GM19395 (cell line): ENCODE measurements around the gene RNU1-4.
"Not testable (repeated sequence)": the region's sequence is repeated elsewhere in the genome, so short reads cannot be mapped to it uniquely, and the experiment has no call there.

Experiments
- ATAC-seq: cut with Tn5 transposase; IDR thresholded peaks from one replicate; pipeline ENCODE4 v1.9.1; 2021; ENCODE audit warnings: mild to moderate bottlenecking, moderate library complexity; ENCODE audit not compliant: unreplicated experiment

RNU1-4 gene

DNA sequence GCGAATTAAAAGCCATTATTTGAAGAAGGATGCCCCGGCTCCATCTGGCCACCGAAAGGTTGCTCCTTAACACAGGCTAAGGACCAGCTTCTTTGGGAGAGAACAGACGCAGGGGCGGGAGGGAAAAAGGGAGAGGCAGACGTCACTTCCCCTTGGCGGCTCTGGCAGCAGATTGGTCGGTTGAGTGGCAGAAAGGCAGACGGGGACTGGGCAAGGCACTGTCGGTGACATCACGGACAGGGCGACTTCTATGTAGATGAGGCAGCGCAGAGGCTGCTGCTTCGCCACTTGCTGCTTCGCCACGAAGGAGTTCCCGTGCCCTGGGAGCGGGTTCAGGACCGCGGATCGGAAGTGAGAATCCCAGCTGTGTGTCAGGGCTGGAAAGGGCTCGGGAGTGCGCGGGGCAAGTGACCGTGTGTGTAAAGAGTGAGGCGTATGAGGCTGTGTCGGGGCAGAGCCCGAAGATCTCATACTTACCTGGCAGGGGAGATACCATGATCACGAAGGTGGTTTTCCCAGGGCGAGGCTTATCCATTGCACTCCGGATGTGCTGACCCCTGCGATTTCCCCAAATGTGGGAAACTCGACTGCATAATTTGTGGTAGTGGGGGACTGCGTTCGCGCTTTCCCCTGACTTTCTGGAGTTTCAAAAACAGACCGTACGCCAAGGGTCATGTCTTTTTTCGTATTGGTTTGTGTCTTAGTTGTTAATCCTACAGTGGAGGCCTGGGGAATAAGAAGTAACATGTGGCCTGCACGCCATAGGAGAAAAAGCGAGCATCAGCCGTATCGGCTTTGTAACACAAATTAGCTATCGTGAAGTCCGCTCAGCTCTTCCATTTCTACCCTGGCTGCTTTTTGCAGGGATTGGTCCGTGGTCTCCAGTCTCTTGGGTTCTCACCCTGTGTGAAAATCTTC, at the start of gene RNU1-4:
TSS of gene RNU1-4 (plus strand) at position 470 of the 918 bp plus-strand sequence.
- ATAC-seq: peak; percentile 92

DNA sequence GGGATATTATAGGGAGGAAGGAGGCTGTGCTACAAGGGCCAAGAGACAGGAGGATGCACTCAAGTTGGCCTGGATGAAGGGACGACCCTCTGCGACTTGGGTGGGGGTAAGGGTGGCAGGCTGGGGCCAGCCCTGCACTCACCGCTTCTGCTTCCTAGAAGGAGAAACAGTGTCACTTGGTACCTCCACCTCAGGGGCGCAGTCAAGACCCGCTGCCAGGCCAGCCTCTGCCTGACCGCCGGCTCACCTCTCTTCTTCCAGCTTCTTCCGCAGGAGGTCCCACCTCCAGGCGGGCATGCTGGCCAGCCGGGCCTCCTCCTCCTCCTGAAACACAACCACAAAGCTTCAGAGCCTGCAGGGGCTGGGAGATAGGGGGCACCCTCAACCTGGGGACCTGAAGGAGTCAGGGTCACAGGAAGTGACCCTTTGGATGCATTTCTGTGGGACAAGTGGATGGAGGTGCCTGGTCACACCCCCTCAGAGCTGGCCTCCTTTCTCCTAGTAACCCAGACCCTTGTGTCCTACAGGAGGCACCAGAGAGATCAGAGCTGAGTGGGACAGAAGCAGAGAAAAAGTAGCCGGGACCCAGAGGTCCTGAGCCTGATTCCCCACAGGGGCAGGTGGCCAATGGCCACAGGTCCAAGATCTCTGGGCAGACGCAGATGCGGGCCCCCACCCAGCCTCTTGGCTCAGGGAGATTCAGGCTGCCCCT, 49.2 kb upstream of the RNU1-4 start:
- ATAC-seq: not testable (repeated sequence)

DNA sequence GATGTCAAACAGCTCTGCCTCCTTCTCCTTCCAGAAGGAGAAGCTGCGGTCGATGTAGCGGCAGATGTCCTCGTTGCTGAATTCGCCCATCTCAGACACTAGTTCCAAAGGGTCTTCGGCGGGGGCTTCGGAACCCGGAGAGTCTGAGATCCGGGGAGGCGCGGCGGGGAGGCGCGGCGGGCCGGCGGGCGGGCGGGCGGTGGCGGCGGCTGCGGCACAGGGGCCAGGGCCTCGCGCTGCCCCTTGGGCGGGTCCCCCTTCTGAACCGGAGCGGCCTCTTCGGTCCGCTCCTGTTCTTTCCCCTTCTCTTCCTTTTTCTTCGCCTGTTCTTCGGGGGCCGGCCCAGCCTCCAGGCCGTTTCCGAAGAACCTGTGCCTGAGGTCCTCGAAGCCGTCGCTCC, 48.0 kb upstream of the RNU1-4 start:
- ATAC-seq: not testable (repeated sequence)

DNA sequence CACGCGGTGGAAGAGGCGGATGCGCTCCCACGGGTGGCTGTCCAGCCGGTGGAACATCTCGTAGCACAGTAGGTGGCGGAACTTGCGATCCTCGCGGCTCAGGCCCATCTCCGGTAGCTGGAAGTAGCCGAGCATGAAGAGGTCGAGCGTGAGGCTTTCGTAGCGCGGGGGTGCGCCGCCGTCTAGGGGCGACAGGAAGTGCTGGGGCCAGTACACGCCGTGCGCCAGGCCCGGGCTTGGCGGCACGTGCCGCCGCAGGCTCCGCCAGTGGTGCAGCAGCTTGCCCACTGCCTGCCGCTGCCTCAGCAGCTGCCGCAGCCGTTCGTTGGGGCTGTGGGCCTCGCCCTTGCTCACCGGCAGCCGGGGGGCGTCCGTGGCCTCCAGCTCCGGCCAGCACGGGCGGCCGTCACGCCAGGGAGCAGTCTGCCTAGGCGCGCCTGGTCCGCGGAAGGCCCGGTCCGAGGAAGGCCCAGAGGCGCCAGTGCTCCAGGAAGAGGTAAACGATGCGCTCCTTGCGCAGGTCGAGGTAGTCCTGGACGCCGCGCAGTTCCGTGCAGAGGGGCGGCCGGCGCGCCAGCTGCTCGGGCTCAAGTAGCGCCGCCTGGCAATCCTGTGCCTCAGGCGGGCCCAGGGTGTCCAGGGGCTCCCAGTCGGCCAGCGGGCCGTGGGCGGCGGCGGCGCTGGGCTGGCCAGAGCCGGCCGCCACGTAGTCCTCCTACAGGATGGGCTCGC, 47.4 kb upstream of the RNU1-4 start:
- not testable (repeated sequence) for ATAC-seq

DNA sequence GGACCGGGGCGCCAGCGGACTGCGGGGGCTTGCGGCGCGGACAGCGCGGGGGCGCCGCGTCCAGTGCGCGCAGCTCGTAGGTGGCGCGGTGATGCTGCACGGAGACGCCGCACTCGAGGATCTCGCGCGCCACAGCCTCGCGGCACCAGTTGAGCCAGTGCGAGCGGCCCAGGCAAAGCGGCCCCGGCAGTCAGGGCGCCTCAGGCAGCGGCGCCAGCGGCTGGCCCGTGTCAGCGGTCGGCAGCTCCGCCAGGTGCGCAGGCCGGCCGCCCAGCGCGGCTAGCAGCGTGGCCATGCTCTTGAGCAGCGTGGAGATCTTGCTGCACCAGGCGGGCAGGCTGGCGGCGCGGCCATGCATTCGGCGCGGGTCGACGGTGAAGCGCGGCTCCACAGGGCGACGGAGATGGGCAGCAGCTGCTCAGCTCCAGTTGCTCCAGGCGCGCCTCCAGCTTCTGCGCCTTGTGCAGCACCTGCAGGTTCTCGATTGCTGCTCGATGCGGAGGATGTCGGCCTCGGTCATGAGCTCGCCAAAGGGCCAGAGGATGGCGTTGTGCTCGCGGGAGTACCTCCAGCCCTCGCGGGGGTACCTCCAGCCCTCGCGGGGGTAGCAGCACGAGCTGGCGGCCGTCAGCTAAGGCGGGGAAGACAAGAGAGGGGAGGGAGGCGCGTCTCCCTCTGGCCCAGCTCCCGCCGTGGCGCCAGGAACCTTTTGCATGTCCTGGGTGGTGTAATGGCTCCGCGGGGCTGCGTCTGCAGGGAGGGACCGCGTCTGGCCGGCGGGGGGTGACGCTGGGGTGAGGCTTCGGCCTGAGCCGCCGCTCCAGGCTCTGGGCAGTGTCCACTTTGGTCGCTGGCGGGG, 46.6 kb upstream of the RNU1-4 start:
- not testable (repeated sequence) for ATAC-seq

DNA sequence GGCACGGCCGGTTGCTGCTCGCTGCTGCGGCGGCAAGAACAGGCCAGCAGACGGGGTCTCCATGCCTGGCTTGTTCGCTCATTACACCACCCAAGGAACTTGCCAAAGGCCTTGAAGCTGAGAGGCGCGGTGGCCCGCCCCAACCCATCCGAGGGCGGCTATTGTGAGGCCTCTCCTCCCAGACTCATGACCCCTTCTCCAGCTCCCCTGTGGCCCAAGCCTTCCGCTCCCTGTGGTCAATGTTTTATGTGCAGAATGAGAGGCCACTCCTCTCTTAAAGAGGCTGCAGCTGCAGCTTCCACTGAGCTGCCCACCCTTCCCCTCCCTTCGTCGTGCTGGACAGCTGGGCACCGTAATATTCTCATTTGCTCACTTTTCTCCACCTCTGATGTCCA, 46.0 kb upstream of the RNU1-4 start:
- ATAC-seq: not testable (repeated sequence)

DNA sequence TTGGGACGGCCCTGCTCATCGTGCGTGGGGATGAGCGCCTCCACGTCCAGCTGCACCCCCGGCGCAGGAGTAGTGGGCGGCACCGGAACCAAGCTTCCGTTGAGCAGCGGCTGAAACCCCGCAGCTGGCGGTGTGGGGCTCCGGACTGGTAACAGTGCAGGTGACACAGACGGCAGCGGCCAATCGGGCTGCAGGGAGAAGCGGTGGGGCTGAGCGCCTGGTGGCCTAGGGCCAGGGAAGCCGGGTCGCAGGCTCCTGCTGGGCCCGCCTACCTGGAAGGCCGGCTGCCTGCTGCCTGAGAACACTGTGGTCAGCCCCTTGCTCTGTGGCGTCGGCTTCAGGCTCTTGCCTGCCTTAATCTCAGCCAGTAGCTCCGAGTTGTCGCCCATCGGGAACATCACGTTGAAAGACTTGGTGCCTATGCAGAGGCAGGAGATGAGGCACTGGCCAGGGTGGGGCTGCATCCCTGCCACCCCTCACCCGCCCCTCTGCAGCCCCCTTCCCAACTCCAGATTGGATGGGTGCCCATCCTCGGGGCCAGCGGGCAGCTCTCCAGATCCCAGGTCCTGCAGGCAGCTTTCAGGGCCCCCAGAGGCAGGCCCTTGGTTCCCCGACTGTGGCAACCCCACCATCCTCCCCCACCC, 43.7 kb upstream of the RNU1-4 start:
- not testable (repeated sequence) for ATAC-seq

DNA sequence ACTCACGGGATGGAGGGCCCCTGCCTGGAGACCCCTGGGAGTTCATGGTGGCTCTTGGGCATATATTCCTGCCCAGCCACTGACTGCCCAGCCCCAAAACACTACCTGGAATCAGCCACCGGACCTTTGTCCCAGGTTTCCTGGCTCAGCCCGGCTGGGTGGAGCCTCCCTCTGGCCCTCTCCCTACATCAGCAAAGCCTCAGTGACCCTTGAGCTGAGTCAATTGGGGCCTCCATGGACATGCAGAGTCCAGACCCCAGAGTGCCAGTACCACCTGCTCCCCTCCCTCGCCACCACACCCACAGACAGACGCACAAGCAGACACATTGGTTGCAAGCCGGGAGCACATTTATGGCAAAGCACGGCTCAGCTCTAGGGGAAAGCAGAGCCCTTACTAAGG, 43.2 kb upstream of the RNU1-4 start:
- ATAC-seq: not testable (repeated sequence)

DNA sequence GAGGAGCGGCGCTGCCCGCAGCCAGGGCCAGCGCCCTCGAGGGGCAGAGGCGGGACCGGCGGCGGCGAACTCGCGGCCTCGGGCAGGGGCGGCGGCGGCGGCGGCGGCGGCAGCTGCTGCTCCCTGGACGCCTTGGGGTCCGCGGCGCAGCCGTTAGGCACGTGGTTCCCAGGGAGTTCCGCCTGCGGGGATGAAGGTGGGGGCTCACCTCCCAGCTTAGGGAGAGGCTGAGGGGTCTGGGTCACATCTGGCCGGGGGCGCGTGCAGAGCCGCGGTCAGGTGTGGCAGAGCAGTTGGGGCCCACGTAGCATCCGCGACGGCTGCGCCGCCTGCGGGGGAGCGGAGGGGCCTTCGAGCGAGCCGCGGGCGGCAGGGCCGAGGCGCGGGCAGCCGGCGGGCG, 40.9 kb upstream of the RNU1-4 start:
- ATAC-seq: not testable (repeated sequence)

DNA sequence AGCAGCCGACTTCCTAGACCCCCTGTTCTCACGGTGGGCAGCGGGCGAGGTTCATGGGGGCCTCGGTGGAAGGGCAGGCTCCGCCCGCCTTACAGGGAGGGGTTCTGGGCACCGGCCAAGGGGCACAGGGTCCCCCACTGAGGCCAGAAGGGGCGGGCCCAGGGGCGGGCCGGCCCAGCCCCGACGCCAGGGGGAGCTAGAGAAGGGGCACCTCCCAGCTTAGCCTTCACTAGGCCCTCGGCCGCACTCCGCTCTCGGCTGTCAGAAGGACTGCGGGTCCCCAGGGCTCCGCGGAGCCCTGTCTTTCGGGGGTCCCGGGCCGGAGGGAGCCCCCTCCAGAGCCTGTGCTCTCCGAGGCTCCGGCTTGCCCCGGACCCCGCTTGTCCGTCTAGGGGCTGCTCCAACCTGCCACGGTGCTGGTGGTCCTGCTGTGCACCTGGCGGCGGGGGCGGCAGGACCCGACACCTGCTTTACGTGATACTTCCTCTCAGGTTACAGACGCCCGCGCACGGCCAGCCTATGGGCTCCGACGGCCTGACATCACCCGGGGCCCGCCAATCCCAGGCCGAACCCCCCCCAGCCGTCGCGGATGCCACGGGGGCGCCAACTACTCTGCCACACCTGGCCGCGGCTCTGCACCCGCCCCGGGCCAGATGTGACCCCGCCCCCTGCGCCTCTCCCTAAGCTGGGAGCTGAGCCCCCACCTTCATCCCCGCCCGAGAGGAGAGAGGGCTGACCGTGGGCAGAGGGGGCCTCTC, 40.0 kb upstream of the RNU1-4 start:
- not testable (repeated sequence) for ATAC-seq

DNA sequence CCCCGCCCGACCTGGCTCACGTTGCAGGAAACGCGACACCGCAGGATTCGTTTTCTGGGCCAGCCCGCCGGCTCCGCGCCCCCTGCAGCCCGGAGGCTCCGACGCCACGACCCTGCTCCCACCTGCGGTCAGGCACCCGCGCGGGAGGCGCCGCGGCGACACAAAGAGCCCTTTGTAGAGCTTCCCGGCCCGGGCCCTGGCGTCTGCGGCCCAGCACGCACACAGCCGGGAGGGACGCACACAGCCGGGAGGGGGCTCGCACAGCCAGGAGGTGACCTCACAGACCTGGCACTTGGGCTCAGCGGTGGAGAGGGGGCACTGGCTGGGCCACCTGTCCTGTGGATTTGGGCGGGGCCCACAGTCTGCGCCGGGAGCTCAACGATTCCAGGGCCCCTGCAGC, 39.1 kb upstream of the RNU1-4 start:
- ATAC-seq: not testable (repeated sequence)

DNA sequence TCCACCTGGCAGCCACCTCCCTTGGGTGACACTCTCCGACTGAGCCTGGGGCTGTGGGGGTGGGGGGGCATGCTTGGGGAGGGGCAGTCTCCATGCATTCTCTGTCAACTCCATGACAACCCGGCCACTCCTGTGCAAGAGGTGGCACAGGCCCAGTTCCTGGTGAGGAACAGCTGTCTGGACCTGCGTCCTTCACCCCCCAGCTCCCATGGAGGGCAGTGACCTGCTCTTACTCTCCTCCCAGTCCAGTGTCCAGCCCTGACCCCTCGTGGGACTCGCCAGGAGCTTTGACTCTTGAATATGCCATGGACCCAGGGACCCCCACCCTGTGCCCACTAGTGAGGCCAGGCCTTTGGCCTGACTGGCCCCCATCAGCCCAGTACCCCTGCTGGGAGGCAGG, 38.0 kb upstream of the RNU1-4 start:
- ATAC-seq: not testable (repeated sequence)

DNA sequence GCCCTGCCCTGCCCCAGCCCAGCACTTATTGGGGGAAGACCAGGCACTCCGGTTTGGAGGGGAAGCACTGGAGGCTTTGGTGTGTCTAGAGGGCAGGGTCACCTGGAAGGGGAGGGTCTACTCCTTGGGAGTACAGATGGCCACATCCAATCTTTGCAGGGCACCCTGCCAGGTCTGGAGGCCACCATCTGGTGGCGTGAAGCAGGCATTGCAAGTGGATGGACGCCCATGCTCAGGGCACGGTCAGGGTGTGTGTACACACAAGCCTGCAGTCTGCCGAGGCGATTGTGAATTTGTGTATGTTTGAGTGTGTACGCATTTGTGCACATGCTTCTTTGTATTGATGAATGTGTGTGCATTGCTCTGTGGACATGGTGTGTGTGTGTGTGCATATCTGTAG, 37.2 kb upstream of the RNU1-4 start:
- not testable (repeated sequence) for ATAC-seq

DNA sequence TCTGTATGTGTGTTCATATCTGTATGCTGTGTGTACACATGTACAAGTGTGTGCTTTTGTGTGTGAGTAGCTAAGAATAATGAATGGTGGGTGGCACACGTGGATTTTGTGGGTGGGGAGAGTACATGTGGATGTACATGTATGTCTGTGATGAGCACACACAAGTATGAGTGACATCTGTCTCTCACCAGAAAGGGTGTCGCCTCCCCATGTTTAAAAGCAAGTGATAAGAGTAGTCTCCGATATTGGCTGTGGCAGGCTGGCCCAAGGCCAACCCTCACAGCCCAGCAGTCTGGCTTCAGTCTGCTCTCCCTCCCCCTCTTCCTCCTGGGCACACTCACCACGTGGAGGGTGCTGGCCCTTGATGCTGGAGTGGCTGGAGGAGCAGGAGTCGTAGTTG, 36.7 kb upstream of the RNU1-4 start:
- not testable (repeated sequence) for ATAC-seq

DNA sequence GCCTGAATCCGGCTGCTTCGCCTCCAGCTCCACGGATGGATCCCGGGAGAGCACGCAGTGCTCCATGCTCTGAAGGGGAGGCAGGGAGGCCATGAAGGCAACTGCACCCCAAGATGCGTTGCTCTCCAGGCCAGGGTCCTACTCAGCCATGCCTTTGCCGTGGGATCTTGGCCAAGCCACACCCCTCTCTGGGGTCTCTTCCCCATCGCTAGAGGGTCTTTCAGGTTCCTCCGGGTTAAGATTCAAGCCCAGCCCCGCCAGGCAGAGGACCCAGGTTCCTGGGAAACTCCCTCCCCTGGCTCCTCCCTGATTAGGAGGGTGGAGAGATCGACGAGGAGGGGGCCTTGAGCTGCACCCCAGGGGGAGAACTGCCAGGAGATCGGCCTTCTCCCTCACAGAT, 36.2 kb upstream of the RNU1-4 start:
- ATAC-seq: not testable (repeated sequence)

DNA sequence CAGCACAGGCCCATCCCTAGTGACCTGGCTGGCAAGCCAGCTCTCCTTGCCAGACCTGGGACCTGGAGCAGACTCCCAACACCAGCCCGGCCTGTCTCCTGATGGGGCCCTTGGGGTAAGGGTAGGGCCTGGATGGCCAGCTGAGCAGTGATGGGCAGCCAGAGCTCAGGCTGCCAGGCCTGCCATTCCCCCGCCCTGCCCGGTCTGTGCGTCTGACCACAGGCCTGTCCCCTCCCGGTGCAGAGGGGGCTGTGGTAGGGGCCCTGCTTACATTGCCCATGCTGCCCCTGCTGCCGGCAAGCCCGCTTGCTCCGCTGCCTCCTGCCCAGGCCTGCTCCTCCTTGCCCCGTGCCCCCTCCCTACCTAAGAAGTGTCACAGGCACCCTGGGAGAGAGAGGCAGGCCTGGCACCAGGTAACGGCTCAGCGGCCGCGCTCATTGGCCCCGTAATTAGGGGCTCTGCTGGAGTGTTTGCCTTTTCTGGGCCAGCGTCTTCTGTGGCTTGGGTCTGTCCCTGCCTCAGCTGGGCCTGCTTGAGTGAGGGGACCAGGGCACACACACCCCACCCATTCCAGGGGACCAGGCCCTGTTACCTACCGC, 35.7 kb upstream of the RNU1-4 start:
- not testable (repeated sequence) for ATAC-seq

DNA sequence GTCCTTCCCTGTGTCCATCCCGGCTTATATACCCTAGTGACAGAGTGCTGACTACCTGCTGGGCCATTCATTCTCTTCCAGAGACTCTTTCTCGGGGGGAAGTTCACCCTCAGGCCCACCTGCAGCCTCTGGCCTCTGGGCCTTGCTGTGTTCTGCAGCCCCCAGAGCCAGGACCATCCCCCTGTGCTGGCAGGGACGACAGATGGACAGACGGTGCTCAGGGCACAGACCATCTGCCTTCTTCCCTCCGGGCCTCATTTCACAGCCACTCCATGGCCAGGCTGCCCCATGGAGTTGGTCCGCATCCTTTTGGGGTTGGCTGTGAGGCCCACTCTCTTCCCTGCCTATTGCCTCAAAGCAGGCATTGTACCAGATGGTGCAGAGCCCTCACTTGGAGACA, 34.0 kb upstream of the RNU1-4 start:
- ATAC-seq: not testable (repeated sequence)
